Spleen (tissue), 7 donors: ENCODE data around the gene CCDC74A.
"Not testable (repeated sequence)": the region's sequence is repeated elsewhere in the genome, so short reads cannot be mapped to it uniquely, and the experiment has no call there.

Source experiments
- CTCF ChIP-seq, 11 experiments: fragments of 200-600 bp in 7 of 11; fragments of 450-650 bp in 4 of 11; sonication (generic) in 4 of 11; IDR thresholded peaks in 8 of 11; conservative IDR thresholded peaks in 3 of 11; 1 replicate in 7 of 11; 2 replicates in 4 of 11; pipeline versions ENCODE4 v1.4.0 to v1.8.0; 2016 to 2021; ENCODE audit warnings: antibody characterized with exemption in 11 of 11, inconsistent platforms in 4 of 11, mild to moderate bottlenecking in 1 of 11
- POLR2A ChIP-seq, 3 donors: fragments of 450-650 bp; IDR thresholded peaks; one replicate each; pipeline ENCODE4 v1.5.1; 2017; ENCODE audit warnings: antibody characterized with exemption in 3 of 3, mild to moderate bottlenecking in 1 of 3
- POLR2AphosphoS5 ChIP-seq, 3 donors: sonication (generic); formaldehyde crosslinking; IDR thresholded peaks; one replicate each; pipeline ENCODE4 v1.5.1; 2017; ENCODE audit warnings: antibody characterized with exemption in 3 of 3
- donor health status: DM: no; HTN: no; CAD: no; lungs with moderate emphysema.
- donor health status: DM: no; HTN: no; CAD: no.
- donor health status: DM: no; HTN: no; CAD: no.

DNA sequence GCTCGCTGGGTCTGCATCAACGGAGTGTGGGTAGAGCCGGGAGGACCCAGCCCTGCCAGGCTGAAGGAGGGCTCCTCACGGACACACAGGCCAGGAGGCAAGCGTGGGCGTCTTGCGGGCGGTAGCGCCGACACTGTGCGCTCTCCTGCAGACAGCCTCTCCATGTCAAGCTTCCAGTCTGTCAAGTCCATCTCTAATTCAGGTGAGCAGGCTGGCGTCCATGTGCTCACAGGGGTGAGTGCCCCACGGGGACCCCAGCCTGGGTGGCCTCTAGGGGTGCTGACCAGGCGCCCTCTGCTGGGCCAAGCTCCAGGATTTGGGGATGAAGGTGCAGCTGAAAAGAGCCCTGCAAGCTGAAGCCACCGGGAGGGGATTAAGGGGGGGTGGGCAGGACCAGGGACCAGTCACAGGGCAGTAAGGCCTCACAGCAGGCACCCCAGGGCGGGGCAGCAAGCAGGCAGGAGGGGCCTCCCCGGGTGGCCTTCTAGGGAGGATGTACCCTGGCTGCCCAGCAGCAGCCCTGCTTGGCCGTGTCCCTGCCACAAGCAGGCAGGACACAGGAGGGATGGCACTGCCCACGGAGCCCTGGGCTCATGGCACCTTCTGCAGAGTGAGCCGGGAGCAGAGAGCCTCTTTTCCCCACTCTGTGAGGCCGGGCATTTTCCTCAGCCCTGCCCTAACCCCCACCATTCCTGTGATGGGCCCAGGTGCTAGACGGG lies 3.1 kb downstream of the CCDC74A start:
- not testable (repeated sequence) for TF ChIP-seq CTCF (IDR thresholded peaks at IDR 0.05 in 8 of 11, conservative IDR thresholded peaks at IDR 0.05 in 3 of 11); POLR2A (IDR thresholded peaks at IDR 0.05); POLR2AphosphoS5 (IDR thresholded peaks at IDR 0.05)
